ENCODE data around the gene C17orf50. TPM values are rescaled to one million over a fixed set of nuclear protein-coding genes. Genes with fewer than 3 reads are reported as not detected.
A peak's percentile ranks its signal among the peaks of the same experiment; 100 is the strongest.

C17orf50 gene
- polyA plus RNA-seq (not detected in 3 replicates), polyA minus RNA-seq (not detected in 3 replicates)
- not detected for polyA plus RNA-seq (2011; ENCODE audit: low read depth)
- not detected in 2 replicates for polyA plus RNA-seq (2011; cell fraction: cytosol; rRNA removed)
- not detected in 2 replicates for polyA plus RNA-seq (2011; cell fraction: nucleus; rRNA removed)
- polyA plus RNA-seq (2012; ENCODE audit: low replicate concordance), result not detected in 2 replicates
- not detected for polyA minus RNA-seq (2011; cell fraction: cytosol; rRNA and poly(A)+ RNA removed)
- polyA minus RNA-seq (2011; cell fraction: nucleus; rRNA and poly(A)+ RNA removed), result not detected in 2 replicates

DNA sequence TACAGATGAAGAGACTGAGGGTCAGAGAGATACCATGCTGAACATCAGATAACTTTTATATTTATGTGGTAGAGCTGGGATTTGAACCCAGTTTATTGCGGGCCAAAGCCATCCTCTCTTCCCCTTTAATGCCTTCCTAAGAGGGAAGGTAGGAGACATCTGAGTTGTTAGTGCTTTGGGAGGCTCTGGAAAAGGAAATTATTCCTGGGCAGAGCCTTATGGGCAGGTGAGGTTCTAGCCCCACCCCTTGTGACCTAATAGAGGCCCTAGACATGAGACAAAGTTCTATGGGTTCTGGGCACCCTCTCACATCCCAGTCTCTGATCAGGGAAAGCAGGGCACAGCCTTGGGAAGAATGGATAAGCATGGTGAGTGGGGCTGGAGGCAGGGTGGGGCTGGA is at the start of gene C17orf50:
Gene C17orf50 (plus strand): TSS at position 301 of the 400 bp plus-strand sequence. CDS start 55 bp downstream, at position 356.
- Histone ChIP-seq H3K9me1 (ENCODE audit: control insufficient read depth, extremely low read depth, insufficient read depth, low read length) (no peaks in the 10 kb centered on the region), H3K9ac (ENCODE audit: control insufficient read depth, extremely low read depth, insufficient read depth, low read length) (no peak within 1 kb of the TSS), H4K20me1 (ENCODE audit: control insufficient read depth, extremely low read depth, insufficient read depth, low read length) (no peaks in the 10 kb centered on the region), H2AFZ (ENCODE audit: control insufficient read depth, low read length) (no peak within 1 kb of the TSS), H3K4me3 (ENCODE audit: control insufficient read depth in 2 of 3, extremely low read depth in 1 of 3, insufficient read depth in 2 of 3, low read depth in 1 of 3, low read length in 3 of 3) (no peak within 1 kb of the TSS), H3K27me3 (ENCODE audit: control insufficient read depth, extremely low read depth, insufficient read depth, low read length) (no peaks in the 10 kb centered on the region), H3K4me1 (ENCODE audit: control insufficient read depth, extremely low read depth, insufficient read depth, low read length) (peaks cover 6% of the 10 kb centered on the region), H3K9me3 (ENCODE audit: control insufficient read depth, low read depth, low read length) (no peaks in the 10 kb centered on the region), H3K79me2 (ENCODE audit: control insufficient read depth, insufficient read depth, low read length) (no peaks in the 10 kb centered on the region), H3K4me2 (ENCODE audit: control insufficient read depth, extremely low read depth, insufficient read depth, low read depth, low read length) (no peak within 1 kb of the TSS), H3K36me3 (ENCODE audit: control insufficient read depth in 2 of 2, extremely low read depth in 1 of 2, insufficient read depth in 2 of 2, low read length in 2 of 2) (no peaks in the 10 kb centered on the region), H3K27ac (ENCODE audit: control insufficient read depth, insufficient read depth, low read length) (no peak within 1 kb of the TSS)
- no peak for TF ChIP-seq EZH2 (IDR thresholded peaks at IDR 0.05; ENCODE audit: low read length)
- TF ChIP-seq, protein P1, sequence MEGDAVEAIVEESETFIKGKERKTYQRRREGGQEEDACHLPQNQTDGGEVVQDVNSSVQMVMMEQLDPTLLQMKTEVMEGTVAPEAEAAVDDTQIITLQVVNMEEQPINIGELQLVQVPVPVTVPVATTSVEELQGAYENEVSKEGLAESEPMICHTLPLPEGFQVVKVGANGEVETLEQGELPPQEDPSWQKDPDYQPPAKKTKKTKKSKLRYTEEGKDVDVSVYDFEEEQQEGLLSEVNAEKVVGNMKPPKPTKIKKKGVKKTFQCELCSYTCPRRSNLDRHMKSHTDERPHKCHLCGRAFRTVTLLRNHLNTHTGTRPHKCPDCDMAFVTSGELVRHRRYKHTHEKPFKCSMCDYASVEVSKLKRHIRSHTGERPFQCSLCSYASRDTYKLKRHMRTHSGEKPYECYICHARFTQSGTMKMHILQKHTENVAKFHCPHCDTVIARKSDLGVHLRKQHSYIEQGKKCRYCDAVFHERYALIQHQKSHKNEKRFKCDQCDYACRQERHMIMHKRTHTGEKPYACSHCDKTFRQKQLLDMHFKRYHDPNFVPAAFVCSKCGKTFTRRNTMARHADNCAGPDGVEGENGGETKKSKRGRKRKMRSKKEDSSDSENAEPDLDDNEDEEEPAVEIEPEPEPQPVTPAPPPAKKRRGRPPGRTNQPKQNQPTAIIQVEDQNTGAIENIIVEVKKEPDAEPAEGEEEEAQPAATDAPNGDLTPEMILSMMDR (optimal IDR thresholded peaks at IDR 0.05 in 1 of 3, IDR thresholded peaks at IDR 0.05 in 1 of 3, conservative IDR thresholded peaks at IDR 0.05 in 1 of 3; ENCODE audit: extremely low read depth in 1 of 3, insufficient read depth in 2 of 3, low read length in 3 of 3), result no peak
- DNase-seq (ENCODE audit: low read depth, low spot score) (no peak), FAIRE-seq (no peak)
- dilution Hi-C loops (cut with MboI; ENCODE audit: extremely low pct_ligation_motif_present, low sequenced_read_pairs), result no loop called here

DNA sequence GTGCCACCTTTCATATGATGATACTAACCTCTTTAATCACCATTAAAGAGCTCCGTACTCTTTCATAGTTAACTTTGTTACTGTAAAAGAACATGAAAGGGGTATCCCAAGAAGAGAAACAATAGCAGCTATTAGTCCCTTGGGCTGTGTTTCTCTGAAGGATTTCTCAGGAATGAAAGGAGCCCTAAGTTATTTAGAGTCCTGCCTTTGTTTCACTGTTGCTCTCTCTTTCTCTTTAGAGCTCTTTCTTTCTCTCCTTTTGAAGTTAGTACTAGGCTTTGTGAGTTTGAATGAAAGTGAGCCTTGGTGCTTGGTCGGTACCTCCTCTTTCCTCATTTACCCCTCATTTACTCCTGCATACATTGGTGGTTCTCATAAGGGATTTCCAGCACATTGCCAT is 49.7 kb upstream of the C17orf50 start:
- H4K20me1 ChIP-seq (ENCODE audit: control insufficient read depth, extremely low read depth, insufficient read depth, low read length), result no peaks in the 10 kb centered on the region
- H3K9me1 ChIP-seq (ENCODE audit: control insufficient read depth, extremely low read depth, insufficient read depth, low read length), result no peaks in the 10 kb centered on the region
- peak overlapping the region; percentile 19 for H3K27ac ChIP-seq (ENCODE audit: control insufficient read depth, insufficient read depth, low read length)
- no peak overlapping the region for H3K4me2 ChIP-seq (ENCODE audit: control insufficient read depth, extremely low read depth, insufficient read depth, low read depth, low read length)
- H3K36me3 ChIP-seq (ENCODE audit: control insufficient read depth in 2 of 2, extremely low read depth in 1 of 2, insufficient read depth in 2 of 2, low read length in 2 of 2), result peaks cover 23 to 32% of the 10 kb centered on the region in 2 experiments
- H3K27me3 ChIP-seq (ENCODE audit: control insufficient read depth, extremely low read depth, insufficient read depth, low read length), result no peaks in the 10 kb centered on the region
- no peak for TF ChIP-seq EZH2 (IDR thresholded peaks at IDR 0.05; ENCODE audit: low read length)
- TF ChIP-seq, protein P1 (optimal IDR thresholded peaks at IDR 0.05 in 1 of 3, IDR thresholded peaks at IDR 0.05 in 1 of 3, conservative IDR thresholded peaks at IDR 0.05 in 1 of 3; ENCODE audit: extremely low read depth in 1 of 3, insufficient read depth in 2 of 3, low read length in 3 of 3), result no peak
- dilution Hi-C loops (cut with MboI; ENCODE audit: extremely low pct_ligation_motif_present, low sequenced_read_pairs), result no loop called here
- H3K4me1 ChIP-seq (ENCODE audit: control insufficient read depth, extremely low read depth, insufficient read depth, low read length), result peaks cover 6% of the 10 kb centered on the region
- no peak overlapping the region for H3K9ac ChIP-seq (ENCODE audit: control insufficient read depth, extremely low read depth, insufficient read depth, low read length)
- no peak overlapping the region for H2AFZ ChIP-seq (ENCODE audit: control insufficient read depth, low read length)
- no peak for FAIRE-seq
- no peaks in the 10 kb centered on the region for H3K9me3 ChIP-seq (ENCODE audit: control insufficient read depth, low read depth, low read length)
- no peak overlapping the region for H3K4me3 ChIP-seq (ENCODE audit: control insufficient read depth in 2 of 3, extremely low read depth in 1 of 3, insufficient read depth in 2 of 3, low read depth in 1 of 3, low read length in 3 of 3)
- DNase-seq (ENCODE audit: low read depth, low spot score), result no peak
- H3K79me2 ChIP-seq (ENCODE audit: control insufficient read depth, insufficient read depth, low read length), result no peaks in the 10 kb centered on the region
